ENCODE data around the gene EP300. TPM values are rescaled to one million over a fixed set of nuclear protein-coding genes. Genes with fewer than 3 reads are reported as not detected.
"Not testable (repeated sequence)": the region's sequence is repeated elsewhere in the genome, so short reads cannot be mapped to it uniquely, and the experiment has no call there.

EP300 gene
- 33.3 TPM for polyA plus RNA-seq (ENCODE audit: insufficient read length)

GRCh38 chr22:41092023-41092817 lies at the start of gene EP300:
TSS of gene EP300 (plus strand) at chr22:41092592. CDS start at chr22:41093005, 413 bp downstream.
- peak; percentile 57 for DNase-seq (ENCODE audit: low read depth)

GRCh38 chr22:41043722-41044121 lies 48.7 kb upstream of the EP300 start:
- no peak for DNase-seq (ENCODE audit: low read depth)

GRCh38 chr22:41045575-41045974 lies 46.8 kb upstream of the EP300 start:
- not testable (repeated sequence) for DNase-seq (ENCODE audit: low read depth)

GRCh38 chr22:41047801-41048211 lies 44.6 kb upstream of the EP300 start:
- DNase-seq (ENCODE audit: low read depth) = no peak

GRCh38 chr22:41048345-41048744 lies 44.0 kb upstream of the EP300 start:
- not testable (repeated sequence) for DNase-seq (ENCODE audit: low read depth)

- DNase-seq (ENCODE audit: low read depth) = peak; percentile 40
These were observed 43.3 kb upstream of the EP300 start for GRCh38 chr22:41048791-41049717.

GRCh38 chr22:41049795-41050194 lies 42.6 kb upstream of the EP300 start:
- not testable (repeated sequence) for DNase-seq (ENCODE audit: low read depth)

- DNase-seq (ENCODE audit: low read depth) = no peak
These were observed 41.5 kb upstream of the EP300 start for GRCh38 chr22:41050883-41051282.

- DNase-seq (ENCODE audit: low read depth) = no peak
These were observed 39.5 kb upstream of the EP300 start for GRCh38 chr22:41052661-41053490.

GRCh38 chr22:41057076-41057475 lies 35.3 kb upstream of the EP300 start:
- DNase-seq (ENCODE audit: low read depth) = no peak

- no peak for DNase-seq (ENCODE audit: low read depth)
These were observed 30.2 kb upstream of the EP300 start for GRCh38 chr22:41062146-41062545.

- DNase-seq (ENCODE audit: low read depth) = not testable (repeated sequence)
These were observed 28.1 kb upstream of the EP300 start for GRCh38 chr22:41064326-41064725.

- DNase-seq (ENCODE audit: low read depth) = not testable (repeated sequence)
These were observed 26.1 kb upstream of the EP300 start for GRCh38 chr22:41066341-41066740.

GRCh38 chr22:41067968-41068367 lies 24.4 kb upstream of the EP300 start:
- not testable (repeated sequence) for DNase-seq (ENCODE audit: low read depth)

- DNase-seq (ENCODE audit: low read depth) = no peak
These were observed 21.6 kb upstream of the EP300 start for GRCh38 chr22:41070665-41071331.

- no peak for DNase-seq (ENCODE audit: low read depth)
These were observed 18.3 kb upstream of the EP300 start for GRCh38 chr22:41074061-41074460.

GRCh38 chr22:41074466-41074865 lies 17.9 kb upstream of the EP300 start:
- DNase-seq (ENCODE audit: low read depth) = no peak

GRCh38 chr22:41074941-41075710 lies 17.3 kb upstream of the EP300 start:
- no peak for DNase-seq (ENCODE audit: low read depth)

- DNase-seq (ENCODE audit: low read depth) = no peak
These were observed 16.4 kb upstream of the EP300 start for GRCh38 chr22:41075946-41076345.

- DNase-seq (ENCODE audit: low read depth) = no peak
These were observed 15.5 kb upstream of the EP300 start for GRCh38 chr22:41076857-41077256.

Measured in forelimb muscle (tissue), 1 donor.